IPS-15b (cell line): ENCODE data around the gene SUPT4H1.

Source experiments
- H3K27me3 ChIP-seq: one replicate; pipeline ENCODE4 v1.6.1; 2013; ENCODE audit warnings: low read length; ENCODE audit not compliant: control insufficient read depth, insufficient read depth
- H3K36me3 ChIP-seq: one replicate; pipeline ENCODE4 v1.6.1; 2013; ENCODE audit warnings: low read length; ENCODE audit not compliant: control insufficient read depth, insufficient read depth
- H3K4me1 ChIP-seq: one replicate; pipeline ENCODE4 v1.6.1; 2013; ENCODE audit warnings: mild to moderate bottlenecking, low read length; ENCODE audit not compliant: control insufficient read depth, insufficient read depth
- H3K4me3 ChIP-seq: one replicate; pipeline ENCODE4 v1.5.1; 2013; ENCODE audit warnings: low read depth, low read length
- H3K9ac ChIP-seq: one replicate; pipeline ENCODE4 v1.6.1; 2013; ENCODE audit warnings: low read depth, mild to moderate bottlenecking, low read length
- H3K9me3 ChIP-seq: one replicate; pipeline ENCODE4 v1.6.1; 2013; ENCODE audit warnings: mild to moderate bottlenecking, low read length; ENCODE audit not compliant: control insufficient read depth, insufficient read depth

The SUPT4H1 gene

DNA sequence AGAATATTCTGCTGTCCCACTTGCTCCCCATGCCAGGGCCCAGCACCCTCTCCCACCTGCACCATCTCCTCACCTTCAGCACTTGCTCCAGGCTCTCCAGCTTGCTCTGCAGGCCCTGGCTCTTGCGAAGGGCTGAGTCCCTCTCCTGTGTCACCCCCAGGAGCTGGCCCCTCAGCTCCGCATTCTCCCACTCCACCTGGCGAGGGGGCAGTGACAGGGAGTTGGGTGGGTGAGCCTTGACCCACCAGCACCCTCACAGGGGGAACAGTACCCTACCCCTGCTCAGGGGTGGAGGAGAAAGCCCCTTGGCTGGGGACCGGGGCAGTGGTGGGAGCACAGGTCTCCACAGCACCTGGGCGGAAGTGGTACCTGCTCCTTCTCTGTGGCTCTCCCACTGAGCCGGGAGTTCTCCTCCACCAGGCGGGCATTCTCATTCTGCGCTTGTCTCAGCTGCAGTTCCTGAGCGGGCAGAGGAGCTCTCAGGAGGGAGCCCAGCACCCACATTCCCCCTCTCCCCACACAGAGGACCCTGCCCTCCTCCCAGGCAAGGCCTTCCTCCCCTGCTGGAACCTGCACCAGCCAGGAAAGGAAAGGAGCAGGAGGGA lies 29.3 kb downstream of the SUPT4H1 start:
- no peak overlapping the region for H3K4me3 ChIP-seq
- no peaks in the 10 kb centered on the region for H3K9me3 ChIP-seq
- H3K27me3 ChIP-seq, result peaks cover 19% of the 10 kb centered on the region
- peaks cover 2% of the 10 kb centered on the region for H3K4me1 ChIP-seq
- no peak overlapping the region for H3K9ac ChIP-seq
- no peaks in the 10 kb centered on the region for H3K36me3 ChIP-seq

DNA sequence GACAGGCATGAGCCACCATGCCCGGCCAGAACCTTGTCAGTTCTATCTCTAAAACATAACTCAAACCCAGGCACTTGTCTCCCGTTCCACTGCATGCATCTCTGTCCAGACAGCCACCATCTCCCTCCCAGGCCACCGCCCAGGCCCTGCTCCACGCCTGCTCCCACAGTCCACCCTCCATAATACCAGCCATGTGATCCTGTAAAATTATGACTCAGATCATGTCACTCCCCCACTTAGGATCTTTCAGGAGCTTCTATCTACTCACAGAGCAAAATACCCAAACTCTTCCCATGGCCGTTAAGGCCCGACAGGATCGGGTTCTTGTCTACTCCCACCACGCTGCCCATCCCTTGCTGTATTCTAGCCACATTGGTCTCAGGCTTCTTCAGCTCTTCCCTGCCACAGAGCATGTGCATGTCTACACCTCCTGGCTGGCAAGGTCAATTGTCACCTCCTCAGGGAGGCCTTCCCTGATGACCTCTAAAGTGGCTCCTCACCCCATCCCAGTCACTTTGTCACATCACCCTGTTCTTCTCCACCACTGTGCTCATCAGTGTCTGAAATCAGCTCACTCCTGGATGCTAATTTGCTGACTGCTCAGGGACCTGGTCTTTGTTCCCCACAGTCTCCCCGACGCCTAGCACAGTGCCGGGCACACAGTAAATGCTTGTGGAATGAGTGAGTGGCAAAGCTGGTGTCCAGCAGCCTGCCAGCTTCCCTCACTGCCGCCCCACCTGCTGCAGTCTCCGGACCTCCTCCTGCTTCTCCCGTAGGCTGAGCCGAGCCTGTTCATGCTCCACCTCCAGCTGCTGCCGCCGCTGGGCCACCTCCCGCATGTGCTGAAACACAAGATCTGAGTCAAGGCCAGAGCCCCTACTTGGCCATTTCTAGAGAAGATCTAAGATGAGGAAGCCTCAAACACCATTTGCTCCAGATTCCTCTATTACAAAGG lies 30.2 kb downstream of the SUPT4H1 start:
- Histone ChIP-seq H3K36me3 (no peaks in the 10 kb centered on the region), H3K27me3 (peaks cover 19% of the 10 kb centered on the region), H3K9ac (no peak overlapping the region), H3K4me3 (no peak overlapping the region), H3K9me3 (no peaks in the 10 kb centered on the region), H3K4me1 (peaks cover 2% of the 10 kb centered on the region)

DNA sequence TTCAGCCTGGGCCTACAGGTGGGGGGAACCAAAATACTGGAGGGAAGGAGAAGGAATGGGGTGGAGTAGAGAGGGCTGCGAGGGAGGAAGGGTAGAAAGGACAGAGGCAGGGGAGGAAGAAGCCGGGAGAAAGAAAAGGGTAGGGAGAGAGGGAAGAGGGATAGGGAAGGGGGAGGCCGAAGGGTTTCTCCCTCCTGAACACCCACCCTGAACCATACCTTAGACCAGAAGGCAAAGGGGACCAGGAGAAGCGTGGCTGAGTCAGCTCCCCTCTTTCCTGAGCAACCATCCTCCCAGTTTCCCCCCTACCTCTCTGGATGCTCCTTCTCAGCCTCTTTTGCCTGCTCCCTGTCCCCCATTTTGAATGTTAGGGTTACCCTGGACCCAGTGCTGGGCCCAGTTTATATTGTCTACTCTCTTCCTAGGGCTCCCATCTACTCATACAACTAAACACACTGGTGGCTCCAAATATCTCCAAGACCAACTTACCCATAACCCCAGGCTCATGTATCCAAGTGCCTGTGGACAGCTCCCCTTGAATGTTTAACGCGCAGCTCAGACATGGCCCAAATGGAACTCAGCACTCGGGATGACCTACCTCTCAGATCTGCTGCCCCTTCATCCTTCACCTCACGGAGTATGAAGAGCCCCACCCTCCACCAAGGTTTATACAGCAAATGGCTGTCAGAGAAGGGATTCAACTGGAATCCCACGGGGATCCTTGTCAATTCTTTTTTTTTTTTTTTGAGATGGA lies 31.3 kb downstream of the SUPT4H1 start:
- no peaks in the 10 kb centered on the region for H3K36me3 ChIP-seq
- H3K27me3 ChIP-seq, result peaks cover 19% of the 10 kb centered on the region
- H3K9ac ChIP-seq, result no peak overlapping the region

DNA sequence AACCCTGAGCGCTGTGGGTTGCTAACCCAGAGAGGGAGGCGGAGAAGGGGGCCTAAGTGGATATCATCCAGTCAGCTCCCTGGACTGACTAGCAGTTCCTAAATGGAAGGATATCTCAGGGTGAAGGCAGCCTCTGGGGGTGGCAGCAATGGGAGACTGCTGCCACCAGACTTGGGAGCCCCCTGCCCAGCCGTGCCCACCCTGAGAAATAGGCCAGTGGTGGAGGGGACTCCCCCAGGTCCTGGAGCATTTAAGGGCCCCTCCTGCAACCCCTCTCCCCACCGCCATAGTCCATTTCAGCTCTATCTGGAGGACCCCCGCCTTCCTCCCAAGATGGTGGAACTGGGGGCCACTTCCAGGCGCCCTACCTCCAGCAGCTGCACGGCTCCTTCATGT lies 31.8 kb downstream of the SUPT4H1 start:
- no peaks in the 10 kb centered on the region for H3K36me3 ChIP-seq
- H3K4me1 ChIP-seq, result peaks cover 2% of the 10 kb centered on the region
- H3K9ac ChIP-seq, result no peak overlapping the region
- H3K9me3 ChIP-seq, result no peaks in the 10 kb centered on the region
- peaks cover 19% of the 10 kb centered on the region for H3K27me3 ChIP-seq
- no peak overlapping the region for H3K4me3 ChIP-seq

More for the DNA sequence above, 31.3 kb downstream of the SUPT4H1 start:
- Histone ChIP-seq H3K4me3 (no peak overlapping the region), H3K9me3 (no peaks in the 10 kb centered on the region), H3K4me1 (peaks cover 2% of the 10 kb centered on the region)

- Histone ChIP-seq H3K4me3 (no peak overlapping the region), H3K9me3 (no peaks in the 10 kb centered on the region), H3K4me1 (no peaks in the 10 kb centered on the region), H3K27me3 (peaks cover 16% of the 10 kb centered on the region), H3K36me3 (no peaks in the 10 kb centered on the region), H3K9ac (no peak overlapping the region)
Observed at GRCh38 chr17:58319173-58320162, 32.5 kb downstream of the SUPT4H1 start.

DNA sequence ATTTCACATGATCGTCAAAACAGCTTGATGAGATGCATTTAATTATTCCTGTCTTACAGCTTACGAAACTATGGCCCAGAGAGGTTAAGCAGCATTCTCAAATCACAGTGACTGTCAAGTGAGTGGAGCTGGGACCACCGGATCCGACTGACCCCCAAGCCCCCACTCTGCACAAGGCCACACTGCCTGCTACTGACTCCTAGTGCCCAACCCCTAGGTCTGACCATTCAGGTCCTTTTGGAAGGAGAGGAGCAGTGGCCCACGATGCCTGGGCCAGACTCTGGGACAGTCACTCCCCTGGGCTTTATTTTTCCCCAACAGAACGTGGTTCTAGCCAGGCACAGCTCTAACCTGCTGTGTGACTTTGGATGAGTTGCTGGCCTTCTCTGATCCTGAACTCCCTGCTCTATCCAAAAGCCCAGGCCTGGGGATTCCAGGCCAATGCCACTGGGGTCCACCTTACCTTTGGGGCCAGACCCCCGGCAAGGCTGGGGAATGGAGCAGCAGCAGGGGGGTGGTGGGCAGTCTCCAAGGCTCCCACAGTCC lies 33.3 kb downstream of the SUPT4H1 start:
- H3K27me3 ChIP-seq, result peaks cover 12% of the 10 kb centered on the region
- H3K36me3 ChIP-seq, result no peaks in the 10 kb centered on the region
- H3K4me3 ChIP-seq, result no peak overlapping the region
- H3K9me3 ChIP-seq, result no peaks in the 10 kb centered on the region
- H3K4me1 ChIP-seq, result no peaks in the 10 kb centered on the region
- no peak overlapping the region for H3K9ac ChIP-seq

DNA sequence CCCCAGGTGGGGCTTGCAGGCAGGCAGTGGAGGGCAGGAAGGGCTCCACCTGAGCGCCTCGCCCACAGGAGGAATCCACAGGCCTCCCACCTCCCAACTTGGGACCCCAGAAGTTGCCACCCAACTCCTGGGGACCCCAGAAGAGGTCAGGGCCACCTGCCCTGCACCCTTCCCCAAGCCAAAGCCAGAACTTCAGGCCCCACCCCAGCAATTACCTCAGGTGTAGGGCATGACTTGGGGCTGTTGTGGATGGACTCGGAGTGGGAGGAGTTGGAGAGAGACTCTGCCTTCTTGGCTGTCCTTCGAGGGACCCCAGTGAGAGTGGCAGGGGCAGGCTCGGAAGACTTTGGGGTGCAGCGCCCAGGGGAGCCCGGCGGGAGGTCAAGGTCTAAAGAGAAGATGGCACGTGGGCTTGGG lies 33.9 kb downstream of the SUPT4H1 start:
- H3K4me3 ChIP-seq, result no peak overlapping the region
- no peaks in the 10 kb centered on the region for H3K4me1 ChIP-seq
- peaks cover 6% of the 10 kb centered on the region for H3K27me3 ChIP-seq
- no peaks in the 10 kb centered on the region for H3K9me3 ChIP-seq
- H3K36me3 ChIP-seq, result no peaks in the 10 kb centered on the region
- no peak overlapping the region for H3K9ac ChIP-seq

GRCh38 chr17:58317421-58318064 lies 34.5 kb downstream of the SUPT4H1 start:
- Histone ChIP-seq H3K9ac (no peak overlapping the region), H3K36me3 (no peaks in the 10 kb centered on the region), H3K4me1 (no peaks in the 10 kb centered on the region), H3K27me3 (peaks cover 2% of the 10 kb centered on the region), H3K9me3 (no peaks in the 10 kb centered on the region), H3K4me3 (no peak overlapping the region)

- no peak overlapping the region for H3K4me3 ChIP-seq
- H3K36me3 ChIP-seq, result no peaks in the 10 kb centered on the region
- no peaks in the 10 kb centered on the region for H3K9me3 ChIP-seq
- no peak overlapping the region for H3K9ac ChIP-seq
- H3K27me3 ChIP-seq, result no peaks in the 10 kb centered on the region
- H3K4me1 ChIP-seq, result no peaks in the 10 kb centered on the region
Observed at GRCh38 chr17:58316260-58316960, 35.6 kb downstream of the SUPT4H1 start.

- Histone ChIP-seq H3K36me3 (no peaks in the 10 kb centered on the region), H3K4me1 (no peaks in the 10 kb centered on the region), H3K9me3 (no peaks in the 10 kb centered on the region), H3K9ac (no peak overlapping the region), H3K27me3 (no peaks in the 10 kb centered on the region), H3K4me3 (no peak overlapping the region)
Observed at GRCh38 chr17:58315750-58316149, 36.3 kb downstream of the SUPT4H1 start.
